NT2/D1 (cell line): ENCODE data around the gene DCDC2C.

Source experiments
- SUZ12 ChIP-seq: IDR thresholded peaks from 2 replicates; pipeline ENCODE4 v1.6.1; 2011; ENCODE audit not compliant: insufficient read length, insufficient read depth; ENCODE audit errors: extremely low read depth
- YY1 ChIP-seq: IDR thresholded peaks from 2 replicates; pipeline ENCODE4 v1.6.1; 2011; ENCODE audit not compliant: insufficient read length, insufficient read depth
- ZNF274 ChIP-seq: IDR thresholded peaks from 2 replicates; pipeline ENCODE4 v1.6.1; 2011; ENCODE audit warnings: mild to moderate bottlenecking, low read depth, low read length

- TF ChIP-seq YY1 (no peak), ZNF274 (no peak), SUZ12 (no peak)
These were observed 56.0 kb downstream of the DCDC2C start for GRCh38 chr2:3759331-3759730.
